Neural progenitor cell (in vitro differentiated cells): Measurements from ENCODE around the gene RBM47. TPM values are rescaled to one million over a fixed set of nuclear protein-coding genes. Genes with fewer than 3 reads are reported as not detected.

ENCODE experiments used
- DNase-seq: peaks from one replicate; pipeline ENCODE4 v3.0.0-alpha.2; 2016; ENCODE audit warnings: low spot score
- H2AFZ ChIP-seq: fragments of 200-600 bp; sonication (generic); replicated peaks from 2 replicates; pipeline ENCODE4 v1.6.1; 2016; ENCODE audit warnings: antibody characterized with exemption
- H3F3A ChIP-seq: fragments of 200-600 bp; sonication (generic); 2 replicates; pipeline ENCODE4 v1.6.1; 2016; ENCODE audit warnings: antibody characterized with exemption, low read depth
- H3K27ac ChIP-seq: fragments of 200-600 bp; sonication (generic); 2 replicates; pipeline ENCODE4 v1.5.1; 2016; ENCODE audit warnings: mild to moderate bottlenecking
- H3K27me3 ChIP-seq: fragments of 200-600 bp; sonication (generic); 2 replicates; pipeline ENCODE4 v1.6.1; 2016; ENCODE audit warnings: mild to moderate bottlenecking, moderate library complexity
- H3K36me3 ChIP-seq: fragments of 200-600 bp; sonication (generic); 2 replicates; pipeline ENCODE4 v1.5.1; 2016
- H3K4me1 ChIP-seq: fragments of 200-600 bp; sonication (generic); 2 replicates; pipeline ENCODE4 v1.6.1; 2016; ENCODE audit warnings: mixed run types
- H3K4me2 ChIP-seq: fragments of 200-600 bp; sonication (generic); 2 replicates; pipeline ENCODE4 v1.6.1; 2016
- H3K4me3 ChIP-seq: fragments of 200-600 bp; sonication (generic); 2 replicates; pipeline ENCODE4 v1.5.1; 2016
- H3K79me2 ChIP-seq: fragments of 200-600 bp; sonication (generic); 2 replicates; pipeline ENCODE4 v1.6.1; 2016; ENCODE audit warnings: low read depth
- H3K9ac ChIP-seq: fragments of 200-600 bp; sonication (generic); 2 replicates; pipeline ENCODE4 v1.6.1; 2016
- H3K9me3 ChIP-seq: fragments of 200-600 bp; sonication (generic); 2 replicates; pipeline ENCODE4 v1.5.1; 2016; ENCODE audit warnings: low read depth
- H4K20me1 ChIP-seq: fragments of 200-600 bp; sonication (generic); 2 replicates; pipeline ENCODE4 v1.6.1; 2016; ENCODE audit warnings: low read depth
- H3K27ac Mint-ChIP-seq: 3 replicates; pipeline ENCODE4 v1.8.0; 2021; ENCODE audit warnings: mixed read lengths
- H3K27me3 Mint-ChIP-seq: 2 replicates; pipeline ENCODE4 v1.8.0; 2022; ENCODE audit warnings: low read depth, mild to moderate bottlenecking, inconsistent platforms, moderate library complexity, mixed read lengths; ENCODE audit not compliant: insufficient read depth
- H3K36me3 Mint-ChIP-seq: 3 replicates; pipeline ENCODE4 v1.8.0; 2021; ENCODE audit warnings: mixed read lengths
- H3K4me1 Mint-ChIP-seq: 3 replicates; pipeline ENCODE4 v1.8.0; 2021; ENCODE audit warnings: mixed read lengths
- H3K4me3 Mint-ChIP-seq: 3 replicates; pipeline ENCODE4 v1.8.0; 2021; ENCODE audit warnings: mild to moderate bottlenecking, moderate library complexity, mixed read lengths
- H3K9me3 Mint-ChIP-seq: 3 replicates; pipeline ENCODE4 v1.8.0; 2020; ENCODE audit warnings: mixed read lengths
- EZH2 ChIP-seq: fragments of 200-600 bp; sonication (generic); IDR thresholded peaks from 2 replicates; pipeline ENCODE4 v1.6.1; 2017; ENCODE audit warnings: antibody characterized with exemption, mild to moderate bottlenecking, moderate library complexity
- EZH2phosphoT487 ChIP-seq: fragments of 200-600 bp; sonication (generic); IDR thresholded peaks from 2 replicates; pipeline ENCODE4 v1.6.1; 2017; ENCODE audit warnings: antibody characterized with exemption
- total RNA-seq: library from RNA; depleted of rRNA; stranded (reverse); fragments of >200 nt; gene quantifications from 2 replicates; pipeline ENCODE4 v1.2.3, GENCODE V29; 2015; ENCODE audit warnings: low replicate concordance
- TF ChIP-seq, protein P1 (sequence below): fragments of 200-600 bp; sonication (generic); IDR thresholded peaks from 2 replicates; pipeline ENCODE4 v1.5.1; 2017; ENCODE audit warnings: antibody characterized with exemption, mild to moderate bottlenecking

The RBM47 gene
- total RNA-seq, 1 donor from 2014 or later = 2.9 TPM

DNA sequence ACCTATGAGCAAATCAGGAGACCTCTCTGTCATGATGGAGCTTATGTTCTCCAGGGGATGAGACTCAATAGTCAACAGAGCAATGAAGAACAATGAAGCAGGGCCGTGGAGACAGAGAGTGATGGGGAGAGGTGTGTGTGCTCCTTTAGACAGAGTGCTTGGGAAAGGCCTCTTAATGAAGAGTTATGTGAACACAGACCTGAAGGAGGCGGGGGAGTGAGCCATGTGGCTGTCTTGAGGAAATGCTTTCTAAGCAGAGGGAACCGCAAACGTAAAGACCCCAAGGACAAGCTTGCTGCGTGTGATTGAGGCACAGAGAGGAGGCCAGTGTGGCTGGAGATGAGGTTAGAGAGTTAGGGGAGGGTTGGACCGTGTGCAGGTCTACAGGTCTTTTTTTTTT is 241.4 kb downstream of the RBM47 start:
- peak overlapping the region; percentile 94 for H2AFZ ChIP-seq
- no peaks in the 10 kb centered on the region for H3K9me3 Mint-ChIP-seq
- H3K9ac ChIP-seq = no peak overlapping the region
- DNase-seq = peak; percentile 39
- H3K4me3 Mint-ChIP-seq = no peak overlapping the region
- no peak for TF ChIP-seq EZH2
- TF ChIP-seq, protein P1, sequence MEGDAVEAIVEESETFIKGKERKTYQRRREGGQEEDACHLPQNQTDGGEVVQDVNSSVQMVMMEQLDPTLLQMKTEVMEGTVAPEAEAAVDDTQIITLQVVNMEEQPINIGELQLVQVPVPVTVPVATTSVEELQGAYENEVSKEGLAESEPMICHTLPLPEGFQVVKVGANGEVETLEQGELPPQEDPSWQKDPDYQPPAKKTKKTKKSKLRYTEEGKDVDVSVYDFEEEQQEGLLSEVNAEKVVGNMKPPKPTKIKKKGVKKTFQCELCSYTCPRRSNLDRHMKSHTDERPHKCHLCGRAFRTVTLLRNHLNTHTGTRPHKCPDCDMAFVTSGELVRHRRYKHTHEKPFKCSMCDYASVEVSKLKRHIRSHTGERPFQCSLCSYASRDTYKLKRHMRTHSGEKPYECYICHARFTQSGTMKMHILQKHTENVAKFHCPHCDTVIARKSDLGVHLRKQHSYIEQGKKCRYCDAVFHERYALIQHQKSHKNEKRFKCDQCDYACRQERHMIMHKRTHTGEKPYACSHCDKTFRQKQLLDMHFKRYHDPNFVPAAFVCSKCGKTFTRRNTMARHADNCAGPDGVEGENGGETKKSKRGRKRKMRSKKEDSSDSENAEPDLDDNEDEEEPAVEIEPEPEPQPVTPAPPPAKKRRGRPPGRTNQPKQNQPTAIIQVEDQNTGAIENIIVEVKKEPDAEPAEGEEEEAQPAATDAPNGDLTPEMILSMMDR = no peak
- H3K27me3 Mint-ChIP-seq = no peaks in the 10 kb centered on the region
- no peaks in the 10 kb centered on the region for H3K27me3 ChIP-seq
- no peaks in the 10 kb centered on the region for H3K79me2 ChIP-seq
- no peak overlapping the region for H3K27ac ChIP-seq
- no peak overlapping the region for H3K4me3 ChIP-seq
- H3K36me3 Mint-ChIP-seq = no peaks in the 10 kb centered on the region
- H3K4me1 Mint-ChIP-seq = peaks cover 5% of the 10 kb centered on the region
- H3K9me3 ChIP-seq = no peaks in the 10 kb centered on the region
- no peak overlapping the region for H3K4me2 ChIP-seq
- no peaks in the 10 kb centered on the region for H3K36me3 ChIP-seq
- peaks cover 5% of the 10 kb centered on the region for H3K4me1 ChIP-seq
- H4K20me1 ChIP-seq = no peaks in the 10 kb centered on the region
- peak overlapping the region; percentile 2 for H3K27ac Mint-ChIP-seq
- H3F3A ChIP-seq = no peaks in the 10 kb centered on the region

DNA sequence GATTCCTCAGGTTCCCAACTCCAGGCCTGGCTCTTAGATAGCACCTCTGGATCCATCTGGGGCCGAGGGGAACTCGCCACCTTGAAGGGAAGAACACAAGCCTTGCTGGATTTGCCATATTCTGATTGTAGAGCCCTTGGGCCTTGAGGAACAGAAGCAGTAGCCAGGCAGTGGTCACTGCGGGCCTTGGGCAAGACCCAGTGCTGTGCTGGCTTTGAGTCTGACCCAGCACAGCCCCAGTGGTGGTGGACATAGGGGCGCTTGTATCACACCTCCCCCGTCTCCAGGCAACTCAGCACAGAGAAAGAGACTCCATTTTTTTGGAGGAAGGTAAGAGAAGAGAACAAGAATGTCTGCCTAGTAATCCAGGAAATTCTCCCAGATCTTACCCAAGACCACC is 249.0 kb downstream of the RBM47 start:
- no peaks in the 10 kb centered on the region for H3K9me3 ChIP-seq
- H3K9ac ChIP-seq = no peak overlapping the region
- H3K27ac ChIP-seq = no peak overlapping the region
- no peak for DNase-seq
- no peaks in the 10 kb centered on the region for H3K4me1 ChIP-seq
- H3K27me3 ChIP-seq = no peaks in the 10 kb centered on the region
- Mint-ChIP-seq H3K9me3 (no peaks in the 10 kb centered on the region), H3K4me3 (no peak overlapping the region), H3K27ac (no peak overlapping the region), H3K27me3 (no peaks in the 10 kb centered on the region), H3K36me3 (no peaks in the 10 kb centered on the region), H3K4me1 (no peaks in the 10 kb centered on the region)
- H3K4me2 ChIP-seq = no peak overlapping the region
- no peaks in the 10 kb centered on the region for H3F3A ChIP-seq
- H4K20me1 ChIP-seq = no peaks in the 10 kb centered on the region
- no peaks in the 10 kb centered on the region for H3K79me2 ChIP-seq
- no peak overlapping the region for H3K4me3 ChIP-seq
- TF ChIP-seq EZH2phosphoT487 (no peak), EZH2 (no peak)
- TF ChIP-seq, protein P1 = no peak
- H3K36me3 ChIP-seq = no peaks in the 10 kb centered on the region
- H2AFZ ChIP-seq = no peak overlapping the region

DNA sequence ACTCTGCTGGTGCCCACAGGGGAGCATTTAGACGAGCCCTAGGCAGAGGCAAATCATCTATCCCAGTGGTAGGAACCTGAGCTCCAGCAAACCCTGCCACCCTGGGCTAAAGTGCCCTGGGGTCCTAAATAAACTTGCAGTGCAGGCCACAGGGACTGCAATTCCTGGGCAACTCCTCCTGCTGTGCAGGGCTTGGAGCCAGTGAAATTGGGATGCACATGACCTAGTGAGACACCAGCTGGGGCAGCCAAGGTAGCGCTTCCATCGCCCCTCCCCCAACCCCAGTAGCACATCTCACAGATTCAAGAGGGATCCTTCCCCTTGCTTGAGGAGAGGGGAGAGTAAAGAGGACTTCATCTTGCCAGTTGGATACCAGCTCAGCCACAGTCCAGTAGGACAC is 250.4 kb downstream of the RBM47 start:
- Mint-ChIP-seq H3K9me3 (no peaks in the 10 kb centered on the region), H3K27ac (no peak overlapping the region), H3K27me3 (no peaks in the 10 kb centered on the region), H3K36me3 (no peaks in the 10 kb centered on the region), H3K4me3 (no peak overlapping the region), H3K4me1 (peaks cover 4% of the 10 kb centered on the region)
- Histone ChIP-seq H3K4me2 (no peak overlapping the region), H3K9ac (no peak overlapping the region), H3K27me3 (no peaks in the 10 kb centered on the region), H3K36me3 (no peaks in the 10 kb centered on the region), H3K9me3 (no peaks in the 10 kb centered on the region), H3F3A (no peaks in the 10 kb centered on the region), H3K4me1 (no peaks in the 10 kb centered on the region), H3K27ac (no peak overlapping the region), H2AFZ (no peak overlapping the region), H3K4me3 (no peak overlapping the region), H3K79me2 (no peaks in the 10 kb centered on the region), H4K20me1 (no peaks in the 10 kb centered on the region)
- no peak for DNase-seq
- TF ChIP-seq EZH2phosphoT487 (no peak), EZH2 (no peak)
- TF ChIP-seq, protein P1 = no peak

DNA sequence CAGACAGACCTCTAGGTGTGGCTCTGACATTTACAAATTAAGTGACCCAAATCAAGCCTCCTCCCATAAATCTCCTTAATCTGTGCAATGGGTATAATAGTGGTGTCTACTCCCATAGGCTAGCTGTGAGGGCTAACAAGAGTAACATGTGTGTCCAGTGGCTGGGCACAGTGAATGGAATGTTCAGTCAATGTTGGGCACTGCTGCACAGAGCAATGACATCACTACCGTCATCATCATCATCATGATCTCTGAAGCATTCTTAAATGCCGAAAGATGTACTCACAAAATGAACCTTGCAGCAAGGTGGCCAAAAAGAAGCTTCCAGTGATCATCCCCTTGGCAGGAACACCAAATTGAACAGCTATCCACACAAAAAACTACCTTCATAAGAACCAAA is 251.0 kb downstream of the RBM47 start:
- H3K4me2 ChIP-seq = no peak overlapping the region
- H3K27me3 ChIP-seq = no peaks in the 10 kb centered on the region
- H3K27me3 Mint-ChIP-seq = no peaks in the 10 kb centered on the region
- H4K20me1 ChIP-seq = no peaks in the 10 kb centered on the region
- H3K36me3 Mint-ChIP-seq = no peaks in the 10 kb centered on the region
- H3K4me1 ChIP-seq = no peaks in the 10 kb centered on the region
- H3K9ac ChIP-seq = no peak overlapping the region
- no peaks in the 10 kb centered on the region for H3K9me3 ChIP-seq
- H3K4me3 ChIP-seq = no peak overlapping the region
- no peak overlapping the region for H2AFZ ChIP-seq
- H3K36me3 ChIP-seq = no peaks in the 10 kb centered on the region
- TF ChIP-seq EZH2phosphoT487 = no peak
- TF ChIP-seq, protein P1 = no peak
- no peak for TF ChIP-seq EZH2
- no peak overlapping the region for H3K27ac ChIP-seq
- H3K4me3 Mint-ChIP-seq = no peak overlapping the region
- no peak for DNase-seq
- no peak overlapping the region for H3K27ac Mint-ChIP-seq
- H3K79me2 ChIP-seq = no peaks in the 10 kb centered on the region
- peaks cover 4% of the 10 kb centered on the region for H3K4me1 Mint-ChIP-seq
- H3K9me3 Mint-ChIP-seq = no peaks in the 10 kb centered on the region
- no peaks in the 10 kb centered on the region for H3F3A ChIP-seq
